Inflammatory macrophage (primary cell): ENCODE results near the gene ROBO1.

Source experiments
- DNase-seq, 2 donors: peaks; one replicate each; pipeline ENCODE4 v3.0.0-alpha.2; 2020 to 2022

Gene ROBO1

GRCh38 chr3:78863306-78864203 is 904.2 kb downstream of the ROBO1 start:
- no peak for DNase-seq

DNA sequence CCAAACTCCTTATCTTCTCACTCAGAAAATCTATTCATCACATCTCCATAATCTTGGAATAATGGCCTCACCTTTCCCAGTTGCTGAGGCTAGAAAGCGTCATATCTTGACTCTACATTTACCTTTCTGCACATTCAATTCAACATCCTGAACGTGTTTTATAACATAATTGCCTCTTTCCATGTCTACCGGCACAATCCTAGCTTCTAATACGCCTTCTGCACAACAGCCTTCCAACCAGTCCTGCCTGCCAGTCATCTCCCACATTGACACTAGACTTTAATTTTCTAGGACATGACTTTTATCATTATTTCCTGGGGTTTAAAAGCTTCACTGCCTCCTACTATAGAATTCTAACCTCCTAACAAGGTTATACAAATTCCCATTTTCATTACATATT is 906.6 kb downstream of the ROBO1 start:
- no peak for DNase-seq

DNA sequence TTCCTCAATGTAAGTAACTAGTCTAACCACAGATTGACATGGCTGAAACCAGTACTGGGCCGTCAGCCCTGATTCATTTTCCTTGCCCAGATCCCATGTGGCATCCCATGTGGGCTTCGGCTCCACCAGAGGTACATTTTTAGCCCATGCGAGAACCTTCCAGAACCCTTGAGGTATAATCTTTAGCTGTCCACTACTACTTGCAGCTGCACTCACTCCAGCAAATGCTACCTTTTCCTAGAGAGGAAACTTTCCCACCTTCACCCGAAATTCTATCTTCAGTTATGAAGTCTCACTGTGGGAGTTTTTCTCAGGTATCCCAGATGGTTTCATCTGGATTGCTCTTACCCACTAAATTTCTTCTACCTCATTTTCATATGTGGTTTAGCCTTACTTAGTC is 907.2 kb downstream of the ROBO1 start:
- no peak for DNase-seq

GRCh38 chr3:78858910-78859309 is 908.9 kb downstream of the ROBO1 start:
- DNase-seq, result no peak

DNA sequence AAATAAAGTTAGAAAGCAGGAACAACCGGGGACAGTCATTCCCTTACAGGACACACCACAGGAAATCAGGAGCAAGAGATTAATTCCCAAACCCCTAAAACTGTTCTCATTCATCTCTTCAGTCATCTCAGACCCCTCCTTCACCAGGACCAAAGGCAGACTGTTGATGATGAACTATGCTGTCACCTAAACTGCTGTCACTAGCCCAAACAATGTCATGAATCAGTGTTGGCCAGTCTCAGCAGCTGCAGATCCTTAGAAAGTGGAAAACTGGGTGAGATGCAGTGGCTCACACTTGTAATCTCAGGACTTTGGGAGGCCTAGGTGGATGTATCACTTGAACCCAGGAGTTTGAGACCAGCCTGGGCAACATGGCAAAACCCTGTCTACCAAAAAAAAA is 909.6 kb downstream of the ROBO1 start:
- DNase-seq, result no peak

DNA sequence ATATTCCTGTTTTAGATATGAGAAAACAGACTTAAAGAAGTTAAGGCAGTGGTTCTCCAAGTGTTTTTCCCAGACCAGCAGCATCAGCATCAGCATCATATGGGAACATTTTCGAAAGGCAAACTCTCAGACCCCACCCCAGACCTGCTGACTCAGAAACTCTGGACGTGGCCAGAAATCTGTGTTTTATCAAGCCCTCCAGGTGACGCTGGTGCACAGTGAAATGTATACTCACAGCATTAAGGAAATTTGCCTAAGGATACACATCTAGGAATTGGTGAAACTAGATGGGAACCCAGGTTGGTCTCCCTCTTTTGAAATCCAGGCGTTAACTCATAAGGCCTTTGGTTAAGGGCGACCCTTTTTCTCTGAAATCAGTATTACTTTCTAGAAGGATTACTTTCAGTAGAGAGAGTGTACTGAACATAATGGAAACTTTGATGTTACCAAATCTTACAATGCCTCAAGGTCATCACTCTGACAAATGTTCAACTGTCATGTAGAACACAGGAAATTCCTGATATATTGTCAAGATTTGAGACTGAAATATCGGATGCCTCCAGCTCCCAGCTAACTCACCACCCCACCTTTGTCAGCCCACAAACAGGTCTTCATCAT is 910.2 kb downstream of the ROBO1 start:
- DNase-seq, result no peak

DNA sequence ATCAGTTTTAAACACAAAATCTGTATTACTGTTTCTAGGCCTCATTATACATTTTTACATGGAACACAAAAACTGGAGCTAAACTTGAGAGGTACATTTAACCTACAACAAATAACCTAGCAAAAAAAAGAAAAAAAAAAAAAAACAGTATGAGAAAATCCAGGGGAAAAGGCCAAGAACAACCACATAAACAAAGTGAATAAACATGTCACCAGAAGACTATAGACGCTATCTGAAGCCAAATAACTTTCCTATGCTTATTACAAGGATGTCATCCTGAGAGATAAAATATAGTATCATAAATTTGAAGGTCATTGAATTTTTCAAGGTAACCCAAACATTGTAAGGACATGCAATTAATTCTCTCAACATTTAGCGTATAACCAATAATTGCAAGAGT is 911.6 kb downstream of the ROBO1 start:
- DNase-seq, result no peak

DNA sequence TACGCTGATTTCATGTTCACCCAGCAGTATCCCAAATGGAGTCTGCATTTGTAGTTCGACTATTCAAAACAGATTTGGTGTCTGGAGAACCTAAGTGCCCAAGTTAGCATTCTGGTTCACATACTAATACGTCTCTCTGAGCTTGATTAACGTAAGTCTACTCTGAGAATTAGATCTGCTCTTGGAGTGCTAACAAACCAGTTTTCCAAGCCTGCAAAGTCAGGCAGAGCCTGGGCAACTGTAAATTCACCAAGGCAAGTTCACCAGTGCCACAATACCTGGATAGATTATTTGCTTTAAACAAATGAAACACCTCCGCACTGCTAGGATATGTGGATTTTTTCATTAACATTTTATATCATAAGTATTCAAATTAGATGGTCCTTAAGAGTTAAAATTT is 912.6 kb downstream of the ROBO1 start:
- DNase-seq, result no peak

- DNase-seq, result no peak
Observed at GRCh38 chr3:78848392-78849288, 919.2 kb downstream of the ROBO1 start.

DNA sequence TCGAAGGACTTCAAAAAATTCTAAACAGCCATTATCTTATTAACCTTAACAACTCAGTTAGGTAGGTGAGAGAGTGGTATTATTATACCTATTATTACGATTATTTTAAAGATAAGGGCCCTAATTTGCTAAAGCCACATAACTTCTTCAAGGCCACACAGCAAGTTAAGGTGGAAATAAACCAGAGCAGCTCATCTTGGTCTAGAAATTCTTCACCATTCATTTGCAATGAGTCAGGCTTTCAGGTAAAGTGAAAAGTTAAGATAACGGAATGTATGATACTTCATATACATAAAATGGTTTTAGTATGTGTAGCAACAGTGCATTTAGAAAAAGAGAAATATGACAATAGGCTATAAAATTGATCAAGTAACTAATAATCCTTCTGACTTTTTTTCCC is 920.2 kb downstream of the ROBO1 start:
- DNase-seq, result no peak

GRCh38 chr3:78847203-78847602 is 920.6 kb downstream of the ROBO1 start:
- DNase-seq, result no peak

DNA sequence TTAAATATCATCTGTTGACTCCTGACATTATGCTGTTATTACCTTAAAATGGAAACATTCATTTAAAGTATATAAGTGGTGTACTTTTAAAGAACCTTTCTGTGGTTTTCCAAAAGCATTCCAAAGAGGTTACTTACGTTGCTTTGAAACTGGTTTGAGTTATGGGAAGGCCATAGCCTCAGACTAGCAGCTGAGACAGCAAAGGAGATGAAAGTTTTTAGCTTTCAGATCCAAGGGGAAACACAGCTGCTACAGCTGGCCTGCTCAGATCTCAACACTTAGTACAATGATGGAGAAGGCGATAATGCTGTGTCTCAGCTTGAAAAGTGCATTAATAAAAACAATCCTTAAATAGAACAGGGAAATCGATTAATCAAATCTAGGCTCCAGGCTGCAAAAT is 921.1 kb downstream of the ROBO1 start:
- no peak for DNase-seq

DNA sequence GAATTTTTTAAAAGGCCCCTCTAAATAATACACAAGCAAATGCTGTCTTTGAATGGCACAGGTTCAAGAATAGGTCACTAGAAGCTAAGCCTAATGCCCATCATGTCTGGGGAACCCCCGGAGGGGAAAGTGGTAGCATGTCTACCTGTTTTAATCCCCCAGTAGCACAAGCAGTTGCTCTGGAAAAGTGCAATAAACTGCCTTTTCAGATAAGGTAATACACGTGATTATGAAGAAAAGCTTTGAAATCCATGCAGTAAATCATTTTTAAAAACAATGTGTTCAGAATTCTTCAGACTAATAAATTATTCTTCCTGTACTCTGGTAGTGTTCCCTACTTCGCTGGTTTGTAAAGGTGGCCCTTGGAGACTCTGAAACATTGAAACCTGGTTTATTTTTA is 922.2 kb downstream of the ROBO1 start:
- DNase-seq, result no peak

- DNase-seq, result no peak
Observed at GRCh38 chr3:78844307-78844706, 923.5 kb downstream of the ROBO1 start.

DNA sequence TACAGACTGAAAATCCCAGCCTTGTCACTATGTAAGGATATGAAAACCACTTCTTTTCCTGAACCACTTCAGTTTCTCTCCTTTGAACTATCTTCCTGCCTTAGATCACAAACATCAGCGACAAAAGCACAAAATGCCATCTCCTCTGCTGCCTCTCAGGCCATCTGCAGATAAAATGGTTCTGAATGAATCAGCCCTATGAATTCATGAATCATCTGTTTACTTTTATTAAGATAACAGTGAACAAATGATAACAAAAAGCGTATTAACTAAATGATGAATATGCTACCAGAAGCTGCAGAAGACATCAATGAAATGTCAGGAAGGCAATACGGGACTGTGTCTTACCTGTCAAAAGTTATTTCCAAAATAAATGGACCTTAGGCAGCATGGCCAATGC is 928.1 kb downstream of the ROBO1 start:
- no peak for DNase-seq

- DNase-seq, result no peak
Observed at GRCh38 chr3:78838362-78838761, 929.4 kb downstream of the ROBO1 start.

DNA sequence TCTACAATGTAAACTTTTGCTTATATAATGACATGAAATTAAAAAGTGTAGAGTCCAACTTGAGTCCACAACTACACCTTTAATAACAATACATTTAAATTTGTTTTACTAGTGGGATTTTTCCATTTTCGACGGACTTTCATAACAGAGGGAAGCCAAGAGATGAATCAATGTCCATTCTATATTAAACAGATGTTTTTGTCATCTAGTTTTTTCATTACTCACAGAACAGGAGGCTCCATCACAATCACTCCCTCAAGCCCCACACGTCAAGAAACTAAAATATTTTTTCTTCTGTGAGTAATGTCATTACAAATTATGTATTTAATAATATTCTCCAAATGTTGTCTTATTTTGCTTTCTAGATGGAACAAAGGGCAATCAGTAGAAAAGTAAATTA is 932.9 kb downstream of the ROBO1 start:
- DNase-seq, result no peak

- DNase-seq, result no peak
Observed at GRCh38 chr3:78832785-78833204, 935.0 kb downstream of the ROBO1 start.

- DNase-seq, result no peak
Observed at GRCh38 chr3:78831446-78831972, 936.3 kb downstream of the ROBO1 start.

DNA sequence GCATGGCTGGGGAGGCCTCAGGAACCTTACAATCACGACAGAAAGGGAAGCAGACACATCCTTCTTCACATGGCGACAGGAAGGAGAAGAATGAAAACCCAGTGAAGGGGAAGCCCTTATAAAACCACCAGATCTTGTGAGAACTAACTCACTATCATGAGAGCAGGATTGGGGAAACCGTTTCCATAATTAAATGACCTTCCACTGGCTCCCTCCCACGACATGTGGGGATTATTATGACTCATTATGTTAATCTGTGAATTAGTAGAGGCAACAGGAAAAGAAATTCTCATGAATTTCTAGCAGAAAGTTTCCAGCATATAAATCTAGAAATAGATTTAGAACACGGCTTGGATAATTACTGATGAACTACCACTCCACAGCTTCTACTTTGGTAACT is 937.3 kb downstream of the ROBO1 start:
- DNase-seq, result no peak

- no peak for DNase-seq
Observed at GRCh38 chr3:78827618-78828017, 940.2 kb downstream of the ROBO1 start.

DNA sequence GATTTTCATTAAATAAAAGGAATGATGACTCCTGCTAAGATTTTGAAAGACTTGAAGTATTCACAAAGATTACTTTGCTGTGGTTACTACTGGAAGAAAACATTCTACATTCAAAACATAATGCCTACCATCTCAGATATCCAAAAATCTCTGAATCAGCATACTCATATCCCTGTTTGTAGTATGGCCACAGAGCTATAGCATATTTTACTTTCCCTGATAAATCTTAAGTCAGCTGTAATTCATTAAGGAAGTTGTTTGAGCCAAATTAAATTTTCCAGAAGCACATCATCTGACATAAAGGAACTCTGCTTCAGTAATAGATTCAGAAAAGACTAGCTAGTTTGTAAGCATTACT is 942.0 kb downstream of the ROBO1 start:
- no peak for DNase-seq
